ENCODE data around the gene ATXN10.

The ATXN10 gene

GRCh38 chr22:45777852-45778375 lies 106.3 kb downstream of the ATXN10 start:
- no peak for TF ChIP-seq CTCF (conservative IDR thresholded peaks at IDR 0.05; ENCODE audit: low read length)
- TF ChIP-seq EZH2phosphoT487 (IDR thresholded peaks at IDR 0.05; ENCODE audit: borderline replicate concordance): no peak
- H3K9ac ChIP-seq (ENCODE audit: low read depth, low read length, poor library complexity, severe bottlenecking): no peak overlapping the region
- no peaks in the 10 kb centered on the region for H3K9me3 ChIP-seq (ENCODE audit: insufficient read depth, low read depth, low read length)
- H3K9me2 ChIP-seq (replicated peaks; ENCODE audit: low read depth, low read length): no peaks in the 10 kb centered on the region
- no peaks in the 10 kb centered on the region for H3K4me1 ChIP-seq (ENCODE audit: insufficient read depth, low read length, poor library complexity, severe bottlenecking)
- no peaks in the 10 kb centered on the region for H3K27me3 ChIP-seq (ENCODE audit: insufficient read depth, low read length, poor library complexity, severe bottlenecking)
- no peak overlapping the region for H3K4me3 ChIP-seq (ENCODE audit: low read length, poor library complexity, severe bottlenecking)
- H3K36me3 ChIP-seq (ENCODE audit: insufficient read depth, low read length): peaks cover 16% of the 10 kb centered on the region; the same call in 1 of the 2 replicates
- H3K4me2 ChIP-seq (ENCODE audit: low read depth, low read length, poor library complexity, severe bottlenecking): no peak overlapping the region
- H3K79me2 ChIP-seq (ENCODE audit: insufficient read depth, low read length): peaks cover 7% of the 10 kb centered on the region; the same call in 1 of the 2 replicates
- H3F3A ChIP-seq (ENCODE audit: low read depth): no peaks in the 10 kb centered on the region
- H4K20me1 ChIP-seq (ENCODE audit: insufficient read depth, low read length, poor library complexity, severe bottlenecking): no peaks in the 10 kb centered on the region
- no peak overlapping the region for H2AFZ ChIP-seq (ENCODE audit: low read length)

- peaks cover 16% of the 10 kb centered on the region; the same call in 1 of the 2 replicates for H3K36me3 ChIP-seq (ENCODE audit: insufficient read depth, low read length)
- no peak overlapping the region for H3K9ac ChIP-seq (ENCODE audit: low read depth, low read length, poor library complexity, severe bottlenecking)
- H3K27me3 ChIP-seq (ENCODE audit: insufficient read depth, low read length, poor library complexity, severe bottlenecking): no peaks in the 10 kb centered on the region
- peaks cover 8% of the 10 kb centered on the region; the same call in 1 of the 2 replicates for H3K79me2 ChIP-seq (ENCODE audit: insufficient read depth, low read length)
- H3K4me2 ChIP-seq (ENCODE audit: low read depth, low read length, poor library complexity, severe bottlenecking): no peak overlapping the region
- H3K4me1 ChIP-seq (ENCODE audit: insufficient read depth, low read length, poor library complexity, severe bottlenecking): no peaks in the 10 kb centered on the region
- no peaks in the 10 kb centered on the region for H3F3A ChIP-seq (ENCODE audit: low read depth)
- H4K20me1 ChIP-seq (ENCODE audit: insufficient read depth, low read length, poor library complexity, severe bottlenecking): no peaks in the 10 kb centered on the region
- no peak for TF ChIP-seq CTCF (conservative IDR thresholded peaks at IDR 0.05; ENCODE audit: low read length)
- TF ChIP-seq EZH2phosphoT487 (IDR thresholded peaks at IDR 0.05; ENCODE audit: borderline replicate concordance): no peak
- no peak overlapping the region for H3K4me3 ChIP-seq (ENCODE audit: low read length, poor library complexity, severe bottlenecking)
- H3K9me3 ChIP-seq (ENCODE audit: insufficient read depth, low read depth, low read length): no peaks in the 10 kb centered on the region
- H2AFZ ChIP-seq (ENCODE audit: low read length): no peak overlapping the region
- H3K9me2 ChIP-seq (replicated peaks; ENCODE audit: low read depth, low read length): no peaks in the 10 kb centered on the region
These were observed 109.8 kb downstream of the ATXN10 start for GRCh38 chr22:45781459-45781858.

- H3K4me2 ChIP-seq (ENCODE audit: low read depth, low read length, poor library complexity, severe bottlenecking): no peak overlapping the region
- H3K79me2 ChIP-seq (ENCODE audit: insufficient read depth, low read length): peaks cover 9% of the 10 kb centered on the region; the same call in 1 of the 2 replicates
- no peaks in the 10 kb centered on the region for H3K27me3 ChIP-seq (ENCODE audit: insufficient read depth, low read length, poor library complexity, severe bottlenecking)
- H3K4me1 ChIP-seq (ENCODE audit: insufficient read depth, low read length, poor library complexity, severe bottlenecking): no peaks in the 10 kb centered on the region
- no peaks in the 10 kb centered on the region for H3K9me2 ChIP-seq (replicated peaks; ENCODE audit: low read depth, low read length)
- H2AFZ ChIP-seq (ENCODE audit: low read length): no peak overlapping the region
- H4K20me1 ChIP-seq (ENCODE audit: insufficient read depth, low read length, poor library complexity, severe bottlenecking): no peaks in the 10 kb centered on the region
- H3F3A ChIP-seq (ENCODE audit: low read depth): no peaks in the 10 kb centered on the region
- no peak for TF ChIP-seq EZH2phosphoT487 (IDR thresholded peaks at IDR 0.05; ENCODE audit: borderline replicate concordance)
- TF ChIP-seq CTCF (conservative IDR thresholded peaks at IDR 0.05; ENCODE audit: low read length): no peak
- H3K9me3 ChIP-seq (ENCODE audit: insufficient read depth, low read depth, low read length): no peaks in the 10 kb centered on the region
- no peak overlapping the region for H3K4me3 ChIP-seq (ENCODE audit: low read length, poor library complexity, severe bottlenecking)
- no peak overlapping the region for H3K9ac ChIP-seq (ENCODE audit: low read depth, low read length, poor library complexity, severe bottlenecking)
- peaks cover 16% of the 10 kb centered on the region; the same call in 1 of the 2 replicates for H3K36me3 ChIP-seq (ENCODE audit: insufficient read depth, low read length)
These were observed 110.3 kb downstream of the ATXN10 start for GRCh38 chr22:45781966-45782365.
